ENCODE measurements around the gene LSM11.
A peak's percentile ranks its signal among the peaks of the same experiment; 100 is the strongest.
"Not testable (repeated sequence)": the region's sequence is repeated elsewhere in the genome, so short reads cannot be mapped to it uniquely, and the experiment has no call there.

LSM11 gene

DNA sequence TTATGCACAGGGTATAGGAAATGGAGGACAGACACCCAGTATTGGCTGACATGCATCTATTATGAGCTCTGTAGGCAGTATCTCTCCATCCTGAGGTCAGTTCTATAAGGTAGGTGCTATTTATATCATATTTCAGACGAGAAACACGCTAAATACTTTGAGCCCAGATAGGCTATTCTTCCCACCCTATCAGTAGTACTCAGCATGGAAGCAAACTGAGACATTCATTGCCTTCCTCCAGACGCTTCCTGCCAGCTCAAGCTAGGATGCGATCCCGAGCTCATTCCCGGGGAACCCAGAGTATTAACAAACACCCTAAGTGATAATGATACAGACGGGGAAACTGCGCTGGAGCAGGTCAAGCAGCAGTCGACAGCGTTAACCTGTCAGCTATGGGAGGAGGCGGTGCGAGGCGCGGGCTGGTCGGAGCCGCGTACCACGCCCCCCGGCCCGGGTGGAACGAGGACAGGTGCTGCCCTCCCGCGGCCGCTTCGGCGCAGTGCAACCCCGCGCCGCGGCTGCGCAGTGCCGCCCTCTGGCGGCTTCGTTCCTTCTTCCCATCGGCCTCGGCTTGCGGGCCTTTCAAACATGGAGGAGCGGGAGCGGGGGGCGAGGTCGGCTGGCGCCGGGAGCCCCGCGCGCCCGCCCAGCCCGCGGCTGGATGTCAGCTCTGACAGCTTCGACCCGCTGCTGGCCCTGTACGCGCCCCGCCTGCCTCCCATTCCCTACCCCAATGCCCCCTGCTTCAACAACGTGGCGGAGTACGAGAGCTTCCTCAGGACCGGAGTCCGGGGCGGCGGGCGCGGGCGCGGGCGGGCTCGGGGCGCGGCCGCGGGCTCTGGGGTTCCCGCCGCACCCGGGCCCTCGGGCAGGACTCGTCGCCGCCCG, at the start of gene LSM11:
TSS of gene LSM11 (plus strand) at position 550 of the 888 bp plus-strand sequence. CDS start at position 589, 39 bp downstream.
- DNase-seq (ENCODE audit: low read depth), result peak; percentile 89

DNA sequence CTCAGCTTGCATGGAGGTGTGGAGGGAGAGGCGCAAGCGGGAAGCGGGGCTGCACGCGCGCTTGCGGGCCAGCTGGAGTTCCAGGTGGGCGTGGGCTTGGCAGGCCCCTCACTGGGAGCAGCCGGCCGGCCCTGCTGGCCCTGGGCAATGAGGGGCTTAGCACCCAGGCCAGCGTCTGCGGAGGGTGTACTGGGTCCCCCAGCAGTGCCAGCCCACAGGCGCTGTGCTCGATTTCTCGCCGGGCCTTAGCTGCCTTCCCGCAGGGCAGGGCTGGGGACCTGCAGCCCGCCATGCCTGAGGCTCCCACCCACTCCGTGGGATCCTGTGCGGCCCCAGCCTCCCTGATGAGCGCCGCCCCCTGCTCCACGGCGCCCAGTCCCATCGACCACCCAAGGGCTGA, 49.7 kb upstream of the LSM11 start:
- not testable (repeated sequence) for DNase-seq (ENCODE audit: low read depth)

DNA sequence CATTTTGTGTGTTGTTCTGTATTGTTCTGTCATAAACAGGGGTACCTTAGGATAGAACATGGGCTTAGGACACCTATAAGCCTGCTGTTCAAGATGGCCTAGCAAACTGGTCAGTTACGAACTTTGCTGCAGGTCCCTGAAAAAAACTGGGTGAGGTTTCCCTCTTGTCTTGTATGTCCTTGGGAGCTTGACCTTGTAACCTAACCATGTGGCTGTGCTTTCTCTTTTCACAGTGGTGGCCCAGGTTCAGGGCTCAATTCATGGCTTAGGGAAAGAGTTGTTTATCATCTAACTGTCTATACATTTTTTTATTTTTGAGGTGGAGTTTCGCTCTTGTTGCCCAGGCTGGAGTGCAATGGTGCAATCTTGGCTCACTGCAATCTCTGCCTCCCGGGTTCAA, 47.4 kb upstream of the LSM11 start:
- not testable (repeated sequence) for DNase-seq (ENCODE audit: low read depth)

DNA sequence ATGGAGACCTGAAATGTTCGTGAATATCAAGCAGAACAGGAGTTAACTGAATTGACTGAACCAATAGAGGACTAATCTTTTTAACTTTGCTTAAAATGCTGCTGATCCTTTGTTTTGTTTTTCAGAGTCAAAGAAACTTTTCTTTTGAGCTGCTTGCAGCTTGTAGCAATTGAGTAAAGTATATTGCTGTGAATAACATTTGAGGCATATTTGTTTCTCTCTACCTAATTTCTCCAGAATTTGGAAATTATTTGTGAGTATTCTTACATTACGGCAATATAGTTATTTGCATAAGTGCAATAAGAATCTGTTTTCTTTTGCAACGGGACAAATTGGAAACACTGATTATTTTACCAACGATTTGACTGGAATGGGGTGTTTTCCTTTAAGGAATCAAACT, 44.8 kb upstream of the LSM11 start:
- DNase-seq (ENCODE audit: low read depth), result not testable (repeated sequence)

DNA sequence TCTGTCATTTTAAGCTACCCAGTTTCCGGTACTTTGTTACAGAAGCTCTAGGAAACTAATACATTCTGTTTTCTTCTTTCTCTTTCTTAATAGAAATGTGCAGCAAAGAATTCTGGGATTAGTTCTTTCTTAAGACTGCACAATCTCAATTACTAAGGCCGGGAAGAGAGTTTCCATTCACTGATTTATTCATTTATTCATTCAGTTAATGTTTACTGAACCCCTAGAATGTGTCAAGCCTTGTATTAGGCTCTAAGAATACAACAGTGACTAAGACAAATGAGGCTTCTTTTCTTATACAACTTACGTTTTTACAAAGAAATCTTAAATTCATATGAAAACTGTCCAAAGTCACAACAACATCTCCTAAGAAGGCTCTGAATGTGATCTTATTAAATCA, 39.8 kb upstream of the LSM11 start:
- no peak for DNase-seq (ENCODE audit: low read depth)

DNA sequence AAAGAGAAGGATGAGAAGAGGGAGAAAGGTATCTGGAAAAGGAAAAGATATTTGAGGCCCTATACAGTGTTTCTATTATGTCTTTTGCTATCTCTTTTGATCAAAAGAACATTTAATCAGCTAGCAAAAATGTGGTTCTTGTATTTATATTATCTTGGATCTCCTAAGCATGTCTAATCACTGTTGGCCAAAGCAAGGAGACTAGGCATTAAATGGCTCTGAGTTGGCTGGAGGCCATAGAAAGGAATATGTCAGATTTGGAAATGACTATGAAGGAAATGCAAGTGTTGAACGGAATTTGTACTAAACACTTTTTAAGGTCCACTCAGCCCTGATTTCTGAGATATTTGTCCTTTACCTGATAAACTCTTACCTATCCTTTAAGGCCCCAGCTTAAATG, 34.6 kb upstream of the LSM11 start:
- no peak for DNase-seq (ENCODE audit: low read depth)

DNA sequence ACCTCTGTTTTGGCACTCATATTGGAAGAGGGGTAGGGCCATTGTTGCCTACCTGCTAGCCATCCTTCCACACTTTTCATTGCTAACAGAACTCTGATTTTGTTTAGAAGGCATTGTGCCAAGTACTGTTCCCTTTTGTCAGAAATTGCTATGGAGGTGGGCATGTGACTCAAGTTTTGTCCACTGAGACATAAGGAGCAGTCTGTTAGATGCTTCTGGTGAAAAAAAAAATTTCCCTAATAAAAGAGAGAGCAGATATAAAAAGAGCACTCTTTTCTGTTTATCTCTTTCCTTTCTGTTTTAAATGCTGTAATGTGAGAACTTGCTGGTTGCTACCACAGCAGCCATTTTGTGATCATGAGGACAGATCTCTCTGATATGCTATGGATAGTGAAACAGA, 34.2 kb upstream of the LSM11 start:
- no peak for DNase-seq (ENCODE audit: low read depth)

DNA sequence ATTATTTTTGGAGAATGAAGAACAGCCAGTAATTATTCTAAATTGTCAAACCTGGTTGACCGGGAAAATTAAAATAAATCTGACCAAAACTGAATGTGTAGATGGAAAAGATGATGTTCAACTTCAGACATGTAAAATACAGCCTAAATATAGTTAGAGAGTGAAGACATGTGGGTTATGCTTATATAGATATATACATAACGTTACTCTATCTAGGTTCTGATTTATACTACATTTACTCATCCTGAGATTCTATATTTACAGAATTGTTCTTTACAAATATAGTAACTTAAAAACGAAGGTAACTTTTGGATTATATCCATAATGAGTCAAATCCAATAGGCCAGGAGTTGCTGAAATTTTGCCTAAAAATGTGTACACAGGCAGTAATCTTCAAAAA, 33.1 kb upstream of the LSM11 start:
- no peak for DNase-seq (ENCODE audit: low read depth)

DNA sequence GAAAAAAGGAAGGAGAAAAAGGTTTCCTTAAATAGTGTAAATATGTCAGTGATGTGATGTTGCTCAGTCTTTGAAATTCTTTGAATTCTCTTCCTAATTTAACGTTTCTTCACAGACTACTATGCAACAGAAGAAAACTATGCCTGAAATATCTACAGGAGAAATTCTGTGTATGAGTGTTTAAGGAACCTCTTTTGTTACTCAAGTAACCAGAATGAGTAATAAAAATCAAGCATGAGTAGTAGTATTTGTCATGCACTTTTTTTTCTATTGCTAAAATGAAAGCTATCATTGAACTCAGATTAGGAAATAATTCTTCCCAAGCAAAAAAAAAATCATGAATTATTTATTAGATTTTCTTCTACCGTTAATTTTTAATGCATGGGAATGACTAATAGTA, 32.6 kb upstream of the LSM11 start:
- DNase-seq (ENCODE audit: low read depth), result no peak

DNA sequence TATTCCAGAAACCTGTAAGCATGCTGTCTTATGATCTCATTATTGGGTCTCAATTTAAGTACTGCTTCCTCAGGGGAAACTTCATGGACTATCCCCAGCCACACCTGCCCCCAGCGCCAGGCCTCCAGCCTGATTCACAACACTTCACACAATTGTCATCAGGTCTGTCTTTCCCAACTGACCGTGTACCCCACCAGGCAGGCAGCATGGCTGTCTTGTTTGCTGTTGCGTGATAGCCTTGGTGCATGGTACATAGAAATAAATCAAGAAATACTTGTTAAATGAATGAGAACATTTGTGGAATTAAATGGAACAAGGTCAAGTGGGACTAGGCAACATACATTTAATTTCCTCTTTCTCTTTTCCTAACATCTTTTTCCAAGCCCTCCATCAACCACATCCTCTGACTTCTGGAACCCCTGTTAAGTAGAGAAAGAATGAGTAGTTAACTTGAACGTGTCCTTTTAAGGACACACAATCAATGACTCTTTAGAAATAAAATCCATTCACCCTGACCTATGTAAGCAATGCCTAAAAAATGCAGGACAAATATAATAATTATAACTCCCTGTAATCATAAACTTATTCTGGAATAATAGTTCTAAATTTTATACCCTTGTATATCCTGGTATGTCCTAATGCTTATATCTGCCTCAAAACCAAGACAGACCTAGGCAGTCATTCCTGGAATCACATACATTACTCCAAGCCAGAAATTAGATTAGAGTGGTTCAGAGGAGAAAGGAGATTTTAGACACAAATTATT, 29.5 kb upstream of the LSM11 start:
- DNase-seq (ENCODE audit: low read depth), result no peak

DNA sequence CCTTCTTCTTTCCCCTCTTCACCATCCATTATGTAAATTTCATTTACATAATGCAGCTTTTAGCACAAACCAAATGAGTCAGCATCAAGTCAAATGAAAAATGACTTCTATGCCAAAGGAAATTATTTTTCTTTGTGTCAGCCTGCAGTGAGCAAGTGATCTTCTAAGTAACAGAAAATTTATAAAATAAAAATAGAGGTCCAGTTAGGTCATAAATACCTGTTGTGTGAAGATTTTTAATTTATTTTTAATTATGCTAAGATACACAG, 29.0 kb upstream of the LSM11 start:
- DNase-seq (ENCODE audit: low read depth), result no peak

DNA sequence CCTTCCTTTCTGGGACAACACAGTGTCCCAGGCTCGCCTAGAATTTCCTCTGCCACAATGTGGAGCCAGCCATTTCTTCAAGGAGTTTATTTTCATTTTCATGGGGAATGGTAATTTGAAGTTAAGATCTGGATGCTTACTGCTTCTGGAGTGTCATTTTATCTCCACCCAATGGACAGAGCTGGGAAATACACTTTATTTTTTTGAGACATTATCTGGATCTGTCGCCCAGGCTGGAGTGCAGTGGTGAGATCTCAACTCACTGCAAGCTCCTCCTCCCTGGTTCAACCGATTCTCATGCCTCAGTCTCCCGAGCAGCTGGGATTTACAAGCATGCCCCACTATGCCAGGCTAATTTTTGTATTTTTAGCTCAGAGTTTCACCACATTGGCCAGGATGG, 25.0 kb upstream of the LSM11 start:
- no peak for DNase-seq (ENCODE audit: low read depth)

DNA sequence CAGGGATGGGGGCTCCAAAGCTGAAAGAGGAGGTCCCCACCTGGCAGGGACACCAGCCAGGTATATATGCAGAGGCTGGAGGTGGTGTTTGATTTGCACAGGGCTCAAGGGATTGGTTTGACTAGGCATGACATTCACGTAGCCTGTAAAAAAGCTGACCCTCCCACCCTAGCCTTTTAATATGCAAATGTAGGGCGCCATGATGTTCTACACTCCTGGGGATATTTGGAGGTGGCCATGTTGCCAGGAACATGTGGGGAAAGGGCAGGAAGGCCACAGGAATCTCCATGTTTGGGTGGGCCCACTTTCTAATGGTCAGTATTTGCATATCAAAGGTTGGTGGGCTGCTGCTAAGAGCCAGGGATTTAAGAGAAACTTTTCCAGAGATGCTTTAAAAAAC, 24.3 kb upstream of the LSM11 start:
- no peak for DNase-seq (ENCODE audit: low read depth)

DNA sequence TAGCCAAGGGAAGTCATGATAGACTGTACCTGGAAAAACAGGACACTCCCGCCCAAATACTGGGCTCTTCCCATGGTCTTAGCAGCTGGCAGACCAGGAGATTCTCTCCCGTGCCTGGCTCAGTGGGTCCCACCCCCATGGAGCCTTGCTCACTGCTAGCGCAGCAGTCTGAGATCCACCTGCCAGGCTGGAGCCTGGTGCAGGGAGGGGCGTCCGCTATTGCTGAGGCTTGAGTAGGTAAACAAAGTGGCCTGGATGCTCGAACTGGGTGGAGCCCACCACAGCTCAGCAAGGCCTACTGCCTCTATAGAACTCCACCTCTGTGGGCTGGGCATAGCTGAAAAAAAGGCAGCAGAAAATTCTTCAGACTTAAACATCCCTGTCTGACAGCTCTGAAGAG, 22.4 kb upstream of the LSM11 start:
- DNase-seq (ENCODE audit: low read depth), result no peak

DNA sequence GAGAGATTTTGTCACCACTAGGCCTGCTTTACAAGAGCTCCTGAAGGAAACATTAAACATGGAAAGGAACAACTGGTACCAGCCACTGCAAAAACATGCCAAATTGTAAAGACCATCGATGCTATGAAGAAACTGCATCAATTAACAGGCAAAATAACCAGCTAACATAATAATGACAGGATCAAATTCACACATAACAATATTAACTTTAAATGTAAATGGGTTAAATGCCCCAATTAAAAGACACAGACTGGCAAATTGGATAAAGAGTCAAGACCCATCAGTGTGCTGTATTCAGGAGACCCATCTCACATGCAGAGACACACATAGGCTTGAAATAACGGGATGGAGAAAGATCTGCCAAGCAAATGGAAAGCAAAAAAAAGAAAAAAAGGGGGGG, 20.6 kb upstream of the LSM11 start:
- DNase-seq (ENCODE audit: low read depth), result not testable (repeated sequence)

DNA sequence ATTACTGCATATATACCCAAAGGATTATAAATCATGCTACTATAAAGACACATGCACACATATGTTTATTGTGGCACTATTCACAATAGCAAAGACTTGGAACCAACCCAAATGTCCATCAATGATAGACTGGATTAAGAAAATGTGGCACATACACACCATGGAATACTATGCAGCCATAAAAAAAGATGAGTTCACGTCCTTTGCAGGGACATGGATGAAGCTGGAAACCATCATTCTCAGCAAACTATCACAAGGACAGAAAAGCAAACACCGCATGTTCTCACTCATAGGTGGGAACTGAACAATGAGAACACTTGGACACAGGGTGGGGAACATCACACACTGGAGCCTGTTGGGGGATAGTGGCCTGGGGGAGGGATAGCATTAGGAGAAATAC, 16.9 kb upstream of the LSM11 start:
- not testable (repeated sequence) for DNase-seq (ENCODE audit: low read depth)

DNA sequence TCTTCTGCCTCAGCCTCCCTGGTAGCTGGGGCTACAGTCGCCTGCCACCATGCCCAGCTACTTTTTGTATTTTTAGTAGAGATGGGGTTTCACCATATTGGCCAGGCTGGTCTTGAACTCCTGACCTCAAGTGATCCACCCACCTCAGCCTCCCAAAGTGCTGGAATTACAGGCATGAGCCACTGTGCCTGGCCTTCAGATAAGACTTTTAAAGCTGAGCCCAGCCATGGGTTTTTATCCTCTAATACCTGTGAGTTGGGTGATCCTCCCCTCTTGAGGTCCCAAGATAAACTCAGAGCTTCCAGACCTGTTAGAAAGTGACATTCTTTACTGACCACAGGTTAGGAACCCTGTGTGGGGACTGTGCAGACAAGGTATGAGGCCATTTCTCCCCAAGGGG, 15.7 kb upstream of the LSM11 start:
- not testable (repeated sequence) for DNase-seq (ENCODE audit: low read depth)

DNA sequence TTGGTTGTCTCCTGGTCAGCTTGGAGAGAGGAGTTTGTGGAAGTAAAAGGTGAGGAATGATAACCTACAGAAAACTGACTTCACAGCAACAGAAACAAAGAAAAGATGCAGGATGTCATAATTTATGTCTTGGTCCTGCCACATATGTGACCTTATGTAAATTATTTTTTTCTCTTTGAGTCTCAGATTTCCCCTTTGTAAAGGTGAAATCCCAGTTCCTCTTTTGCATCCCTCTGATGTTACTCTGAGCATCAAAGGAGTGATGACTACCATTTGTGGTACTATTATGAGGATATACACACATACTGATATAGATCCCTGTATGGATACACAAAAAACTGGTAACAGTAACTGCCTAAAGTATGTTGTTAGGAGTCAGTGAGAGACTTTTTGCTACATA, 13.7 kb upstream of the LSM11 start:
- no peak for DNase-seq (ENCODE audit: low read depth)

DNA sequence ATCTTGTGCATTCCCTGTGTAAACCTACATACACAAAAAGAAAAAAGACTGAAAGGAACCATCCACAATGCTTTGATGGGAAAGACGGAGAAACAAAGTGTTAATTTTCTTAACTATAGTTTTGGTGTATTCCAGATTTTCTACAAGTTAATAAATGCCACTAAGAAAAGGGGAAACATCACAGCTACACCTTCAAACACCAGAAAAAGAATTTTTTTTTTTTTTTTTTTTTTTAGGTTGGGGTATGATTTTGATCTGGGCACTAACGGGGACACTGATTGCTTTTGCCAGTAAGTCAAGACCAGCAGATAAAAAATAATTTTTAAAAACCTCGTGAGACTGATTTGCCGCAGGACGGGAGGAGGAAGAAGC, 12.6 kb upstream of the LSM11 start:
- DNase-seq (ENCODE audit: low read depth), result no peak

DNA sequence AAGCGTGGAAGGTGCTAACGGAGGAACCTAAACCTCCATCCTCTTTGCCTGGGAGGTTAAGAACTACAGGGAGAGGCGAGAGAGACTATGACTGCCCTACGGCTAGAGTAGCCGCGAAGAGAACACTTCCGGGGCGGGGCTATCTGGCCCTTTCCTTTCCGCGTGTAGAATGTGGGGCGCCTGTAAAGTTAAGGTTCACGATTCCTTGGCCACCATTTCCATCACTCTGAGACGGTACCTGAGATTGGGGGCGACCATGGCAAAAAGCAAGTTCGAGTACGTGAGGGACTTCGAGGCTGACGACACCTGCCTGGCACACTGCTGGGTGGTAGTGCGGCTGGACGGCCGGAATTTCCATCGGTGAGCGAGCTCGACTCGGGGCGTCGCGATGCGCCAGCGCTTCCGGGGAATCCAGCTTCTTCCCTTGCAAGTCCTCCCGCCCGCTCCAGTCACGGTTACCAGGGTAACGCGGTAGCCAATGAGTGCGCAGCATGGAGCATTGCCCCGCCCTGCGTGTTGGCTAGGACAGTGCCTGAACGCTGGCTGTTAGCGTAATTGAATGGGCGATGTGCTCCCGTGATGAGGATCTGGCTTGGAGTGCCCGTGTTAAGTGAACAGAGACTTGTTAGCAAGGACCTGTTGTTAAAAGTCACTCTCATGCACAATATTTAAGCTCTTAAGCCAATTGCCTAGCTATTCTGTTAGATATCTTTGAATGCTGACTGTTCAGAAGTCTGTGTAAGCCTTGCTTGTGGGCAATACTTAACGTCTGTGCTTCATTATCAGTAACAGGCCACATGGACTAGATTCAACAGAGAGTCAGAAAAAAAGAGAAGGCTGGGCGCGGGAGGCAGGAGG, 12.0 kb upstream of the LSM11 start, which contains the start of gene THG1L:
TSS of gene THG1L (plus strand) at position 149 of the 858 bp plus-strand sequence. CDS start at position 170, 21 bp downstream.
- DNase-seq (ENCODE audit: low read depth), result peak; percentile 97

DNA sequence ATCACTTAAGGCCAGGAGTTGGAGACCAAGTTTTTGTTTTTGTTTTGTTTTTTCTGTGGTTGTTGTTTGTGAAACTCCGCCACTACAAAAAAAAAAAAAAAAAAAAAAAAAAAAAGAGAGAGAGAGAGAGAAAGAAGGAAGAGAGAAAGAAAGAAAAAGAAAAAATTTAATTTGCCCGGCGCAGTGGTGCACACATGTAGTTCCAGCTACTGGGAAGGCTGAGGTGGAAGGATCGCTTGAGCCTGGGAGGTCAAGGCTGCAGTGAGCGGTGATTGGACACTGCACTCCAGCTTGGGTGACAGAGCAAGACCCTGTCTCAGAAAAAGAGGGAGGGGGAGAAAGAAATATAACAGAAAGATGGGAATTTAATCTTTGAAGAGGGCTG, 11.4 kb upstream of the LSM11 start:
- DNase-seq (ENCODE audit: low read depth), result no peak

DNA sequence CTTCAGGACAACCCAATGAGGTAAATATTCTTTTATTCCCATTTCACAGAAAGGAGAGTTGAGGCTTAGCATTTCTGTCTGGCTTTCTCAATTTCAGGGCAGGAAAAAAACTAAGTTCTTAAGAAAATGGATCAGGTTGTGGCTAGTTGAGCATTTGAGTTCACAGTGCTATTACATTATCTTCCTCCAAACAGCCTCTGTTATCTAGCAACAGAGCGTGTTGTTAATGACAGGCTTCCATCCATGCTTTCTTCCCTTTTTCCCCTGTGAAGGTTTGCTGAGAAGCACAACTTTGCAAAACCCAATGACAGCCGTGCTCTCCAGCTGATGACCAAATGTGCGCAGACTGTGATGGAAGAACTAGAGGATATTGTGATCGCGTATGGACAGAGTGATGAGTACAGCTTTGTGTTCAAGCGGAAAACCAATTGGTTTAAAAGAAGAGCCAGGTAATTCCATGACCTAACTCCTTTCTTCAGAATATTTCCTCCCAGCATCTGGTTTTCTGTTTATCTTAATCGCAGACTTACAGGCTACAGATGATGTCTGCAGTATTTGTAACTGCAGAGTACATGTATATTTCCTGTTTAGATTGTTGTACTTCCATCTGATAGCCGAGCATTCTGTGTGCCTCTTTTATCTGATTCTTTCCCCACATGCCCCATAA, 10.8 kb upstream of the LSM11 start:
- DNase-seq (ENCODE audit: low read depth), result no peak
